ENCODE data around the gene NT5DC4. TPM values are rescaled to one million over a fixed set of nuclear protein-coding genes. Genes with fewer than 3 reads are reported as not detected.

Gene NT5DC4
- polyA plus RNA-seq, 2 of the 4 experiments (the other 2 are of a cell fraction), result not detected

- ChIA-PET POLR2A (interaction anchor here (0.9 to 1.3 kb wide), 3 partner anchors 38 to 65 kb away, joined by 3 to 10 read pairs (median 4); partner anchors contain the start of gene SLC20A1), CTCF (interaction anchor here (0.6 to 16.4 kb wide), 17 partner anchors 10 to 481 kb away, joined by 3 to 116 read pairs (median 6); no protein-coding TSS in a partner anchor)
- 51% methylated on average over 4 of the region's 4 CpGs for WGBS (ENCODE audit: missing lambda C conversion rate)
- Histone ChIP-seq H3K4me2 (peak overlapping the region; percentile 67), H3K9me3 (no peaks in the 10 kb centered on the region), H3K4me1 (peaks cover 46% of the 10 kb centered on the region), H3K4me3 (no peak overlapping the region), H3K27ac (peak overlapping the region; percentile 93 to 94)
- FAIRE-seq, result no peak
- TF ChIP-seq EHMT2 (IDR thresholded peaks at IDR 0.05; ENCODE audit: low read depth) (no peak), POLR2AphosphoS2 (conservative IDR thresholded peaks at IDR 0.05; ENCODE audit: low read length) (no peak), ZNF302 (CRISPR knock-in tag; IDR thresholded peaks at IDR 0.05) (no peak), CHD2 (IDR thresholded peaks at IDR 0.05; ENCODE audit: low read length, partially characterized antibody) (no peak), ELK1 (IDR thresholded peaks at IDR 0.05; ENCODE audit: low read depth, low read length) (no peak), SREBF2 (IDR thresholded peaks at IDR 0.05) (no peak), FOSB (CRISPR knock-in tag; IDR thresholded peaks at IDR 0.05) (no peak), MAX (IDR thresholded peaks at IDR 0.05) (no peak), NFE2L2 (conservative IDR thresholded peaks at IDR 0.05; ENCODE audit: low read length) (no peak), MAZ (IDR thresholded peaks at IDR 0.05; ENCODE audit: borderline replicate concordance, low read depth, low read length) (no peak), CBX8 (IDR thresholded peaks at IDR 0.05) (no peak), NPAS2 (CRISPR knock-in tag; IDR thresholded peaks at IDR 0.05; ENCODE audit: borderline replicate concordance) (no peak), ZSCAN20 (CRISPR knock-in tag; IDR thresholded peaks at IDR 0.05) (no peak), CEBPB (IDR thresholded peaks at IDR 0.05) (no peak), MAFK (IDR thresholded peaks at IDR 0.05; ENCODE audit: partially characterized antibody) (no peak), RNF2 (IDR thresholded peaks at IDR 0.05; ENCODE audit: borderline replicate concordance, low read depth) (no peak), HMGXB4 (CRISPR knock-in tag; IDR thresholded peaks at IDR 0.05; ENCODE audit: borderline replicate concordance) (no peak), USF2 (IDR thresholded peaks at IDR 0.05) (no peak), JUN (IDR thresholded peaks at IDR 0.05) (no peak)
- peak in 1 of 2 experiments; percentile 19 for DNase-seq (ENCODE audit: low read depth in 1 of 2, low spot score in 1 of 2)
- ATAC-seq, result peak; percentile 16 to 46; a peak in 5 of 6 replicates
Measured at GRCh38 chr2:112691881-112692281, 28.9 kb upstream of the NT5DC4 start.

GRCh38 chr2:112692495-112692911 lies 28.3 kb upstream of the NT5DC4 start:
- peak; percentile 95 to 97 for ATAC-seq
- peak overlapping the region; percentile 67 for H3K4me2 ChIP-seq
- DNase-seq (ENCODE audit: low read depth in 1 of 2, low spot score in 1 of 2), result peak; percentile 80 to 97
- ChIA-PET CTCF (interaction anchor here (0.6 to 16.4 kb wide), 13 partner anchors 10 to 267 kb away, joined by 3 to 116 read pairs (median 5); no protein-coding TSS in a partner anchor), POLR2A (interaction anchor here (0.9 to 1.3 kb wide), 3 partner anchors 39 to 66 kb away, joined by 3 to 10 read pairs (median 4); partner anchors contain the start of gene SLC20A1)
- H3K9me3 ChIP-seq, result no peaks in the 10 kb centered on the region
- TF ChIP-seq EP300 (IDR thresholded peaks at IDR 0.05) (peak in 1 of 2 experiments; percentile 45; a peak in 1 of 5 replicates), JUN (IDR thresholded peaks at IDR 0.05) (peak in 1 of 2 experiments; percentile 58; a peak in 1 of 5 replicates), NR3C1 (IDR thresholded peaks at IDR 0.05) (no peak), ZC3H11A (IDR thresholded peaks at IDR 0.05) (no peak), NFE2L2 (conservative IDR thresholded peaks at IDR 0.05; ENCODE audit: low read length) (peak; percentile 72), USF2 (IDR thresholded peaks at IDR 0.05) (peak; percentile 94), MAFK (IDR thresholded peaks at IDR 0.05; ENCODE audit: partially characterized antibody) (peak; percentile 97), MAX (IDR thresholded peaks at IDR 0.05) (peak; percentile 53; the same call in 1 of the 2 replicates), RAD21 (conservative IDR thresholded peaks at IDR 0.05 in 1 of 2, IDR thresholded peaks at IDR 0.05 in 1 of 2) (no peak; a peak in 1 of 5 replicates), E2F6 (IDR thresholded peaks at IDR 0.05; ENCODE audit: borderline replicate concordance, low read depth) (peak; percentile 59; the same call in 1 of the 2 replicates), FOSL2 (IDR thresholded peaks at IDR 0.05) (peak; percentile 58), FOSL2 (CRISPR knock-in tag; IDR thresholded peaks at IDR 0.05) (peak; percentile 79), EHMT2 (IDR thresholded peaks at IDR 0.05; ENCODE audit: low read depth) (no peak), ZSCAN20 (CRISPR knock-in tag; IDR thresholded peaks at IDR 0.05) (no peak)
- 0% methylated on average over 5 of the region's 5 CpGs for WGBS (ENCODE audit: missing lambda C conversion rate)
- peak overlapping the region; percentile 93 to 94 for H3K27ac ChIP-seq
- H3K4me3 ChIP-seq, result no peak overlapping the region
- FAIRE-seq, result no peak
- peaks cover 46% of the 10 kb centered on the region for H3K4me1 ChIP-seq
